Activated CD8-positive, alpha-beta memory T cell treated with anti-CD3 and anti-CD28 coated beads for 24 hours (primary cell): Measurements from ENCODE around the gene DKK3.

Source experiments
- DNase-seq: peaks from one replicate; pipeline ENCODE4 v3.0.0-alpha.2; 2020

DKK3 gene

DNA sequence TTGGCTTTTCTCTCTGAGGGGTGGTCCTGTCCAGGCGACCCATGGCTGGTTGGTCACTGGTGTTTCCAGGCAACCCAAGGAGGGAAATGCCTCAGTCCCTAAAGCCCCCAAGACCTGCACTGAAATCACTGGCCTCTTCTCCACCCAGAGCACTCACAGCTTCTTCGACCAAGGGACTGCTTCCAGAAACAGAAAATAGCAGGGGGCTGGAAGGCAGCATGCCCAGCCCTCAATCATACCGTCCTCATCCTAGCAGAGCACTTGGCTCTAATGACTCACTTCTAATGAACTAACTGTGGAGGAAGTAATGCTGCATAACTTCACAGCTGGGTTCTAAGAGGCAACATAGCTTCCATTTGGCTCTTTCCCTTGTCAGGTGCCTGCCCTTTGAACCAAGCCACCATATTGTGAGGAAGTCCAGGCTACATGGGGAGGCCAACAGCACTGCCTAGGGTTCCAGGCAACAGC is 27.6 kb downstream of the DKK3 start:
- peak; percentile 13 for DNase-seq

DNA sequence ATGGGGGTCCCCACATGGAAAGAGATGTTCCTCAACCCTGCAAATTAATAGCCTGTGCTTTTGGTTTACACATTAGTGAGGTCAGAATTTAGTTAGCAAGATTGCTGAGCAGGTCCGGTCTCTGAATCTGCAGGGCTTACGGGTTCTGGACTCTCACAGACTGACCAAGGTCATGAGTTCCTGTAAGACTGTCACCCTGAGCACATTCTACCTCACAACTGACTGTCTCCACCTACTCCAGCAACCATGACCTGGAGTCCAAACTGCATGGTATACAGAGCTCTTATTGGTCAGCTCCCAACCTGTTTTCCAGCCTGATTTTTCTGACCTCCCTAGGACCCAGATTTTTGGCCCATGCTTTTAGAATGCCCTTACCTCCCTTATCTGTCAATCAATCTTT is 28.2 kb downstream of the DKK3 start:
- peak; percentile 40 for DNase-seq

DNA sequence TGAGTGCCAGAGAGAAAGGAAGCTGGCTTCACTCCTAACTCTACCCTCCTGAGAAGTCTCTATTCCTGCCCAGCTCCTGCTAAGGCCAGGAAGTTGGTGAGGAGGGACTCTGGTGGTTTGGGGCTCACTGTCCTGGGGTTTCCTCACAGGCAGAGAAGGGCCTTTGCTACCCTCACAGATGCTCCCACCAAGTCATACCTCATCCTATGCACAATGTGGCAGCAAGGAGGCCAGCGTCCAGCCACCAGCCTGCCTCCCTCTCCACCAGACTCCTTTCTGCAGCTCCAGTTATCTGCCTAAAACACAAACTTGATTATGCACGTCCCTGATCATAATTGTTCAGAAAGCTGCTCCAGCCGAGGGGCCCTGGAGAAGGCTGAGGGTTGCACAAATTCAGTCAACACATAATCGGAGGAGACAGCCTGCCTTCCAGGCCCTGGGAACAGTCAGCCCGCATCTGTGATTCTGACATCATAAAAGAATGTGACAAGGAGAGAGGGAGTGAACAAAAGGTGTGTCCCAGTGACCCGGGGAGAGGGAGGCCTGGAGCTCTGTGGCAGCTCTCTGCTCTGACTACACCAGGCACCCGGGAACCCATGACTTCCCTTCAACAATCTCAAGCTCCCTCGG is 28.8 kb downstream of the DKK3 start:
- peak; percentile 42 for DNase-seq

DNA sequence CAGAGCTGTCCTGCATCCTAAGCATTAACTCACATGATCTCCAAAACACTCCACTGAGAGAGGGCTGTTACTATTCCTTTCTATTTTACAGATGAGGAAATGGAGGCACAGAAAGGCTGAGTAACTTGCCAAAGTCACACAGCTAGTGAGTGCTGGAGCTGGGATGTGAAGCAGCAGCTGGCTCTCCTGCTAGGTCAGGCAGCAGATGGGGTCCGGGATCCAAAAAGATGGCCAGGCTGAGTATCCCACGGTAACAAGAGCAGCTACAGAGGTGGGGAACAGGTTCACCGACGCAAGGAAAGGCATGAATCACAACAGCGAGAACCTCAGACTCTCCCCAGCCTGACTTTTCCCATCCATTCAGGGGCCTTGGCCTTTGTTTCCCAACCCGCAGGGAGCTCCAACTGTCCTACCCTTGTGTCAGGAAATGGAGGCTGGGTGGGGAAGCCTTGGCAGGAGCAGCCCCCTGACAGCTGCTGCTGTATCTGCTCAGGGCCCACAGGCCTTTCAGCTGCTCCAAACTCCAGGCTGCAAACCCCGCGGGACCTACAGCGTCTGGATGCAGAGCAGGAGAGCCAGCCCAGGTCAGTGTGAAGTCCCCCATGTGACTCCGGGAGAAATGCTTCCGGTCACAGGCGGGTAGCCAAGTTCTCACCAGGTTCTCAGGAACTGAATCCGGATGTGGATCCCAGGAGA is 29.5 kb downstream of the DKK3 start:
- no peak for DNase-seq

DNA sequence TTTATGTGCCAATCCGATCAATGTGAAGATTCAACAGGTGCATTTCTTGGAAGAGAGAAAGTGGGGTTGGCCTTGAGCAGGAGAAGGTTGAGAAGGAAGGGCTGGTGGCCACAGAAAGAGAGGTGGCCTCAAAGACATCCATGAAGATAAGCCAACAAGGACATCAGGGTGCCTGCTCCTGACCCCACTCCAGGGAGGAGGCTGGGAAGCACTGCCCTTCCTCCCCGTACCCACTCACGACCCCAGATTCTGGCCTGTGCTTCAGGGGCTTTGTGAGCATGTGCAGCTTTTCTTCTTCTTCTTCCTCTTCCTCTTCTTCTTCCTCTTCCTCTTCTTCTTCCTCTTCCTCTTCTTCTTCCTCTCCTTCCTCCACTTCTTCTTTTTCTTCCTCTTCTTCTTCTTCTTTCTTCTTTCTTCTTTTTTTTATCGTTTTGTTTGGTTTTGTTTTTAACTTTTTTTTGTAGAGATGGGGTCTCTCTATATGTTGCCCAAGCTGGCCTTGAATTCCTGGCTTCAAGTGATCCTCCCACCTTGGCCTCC is 30.3 kb downstream of the DKK3 start:
- no peak for DNase-seq

DNA sequence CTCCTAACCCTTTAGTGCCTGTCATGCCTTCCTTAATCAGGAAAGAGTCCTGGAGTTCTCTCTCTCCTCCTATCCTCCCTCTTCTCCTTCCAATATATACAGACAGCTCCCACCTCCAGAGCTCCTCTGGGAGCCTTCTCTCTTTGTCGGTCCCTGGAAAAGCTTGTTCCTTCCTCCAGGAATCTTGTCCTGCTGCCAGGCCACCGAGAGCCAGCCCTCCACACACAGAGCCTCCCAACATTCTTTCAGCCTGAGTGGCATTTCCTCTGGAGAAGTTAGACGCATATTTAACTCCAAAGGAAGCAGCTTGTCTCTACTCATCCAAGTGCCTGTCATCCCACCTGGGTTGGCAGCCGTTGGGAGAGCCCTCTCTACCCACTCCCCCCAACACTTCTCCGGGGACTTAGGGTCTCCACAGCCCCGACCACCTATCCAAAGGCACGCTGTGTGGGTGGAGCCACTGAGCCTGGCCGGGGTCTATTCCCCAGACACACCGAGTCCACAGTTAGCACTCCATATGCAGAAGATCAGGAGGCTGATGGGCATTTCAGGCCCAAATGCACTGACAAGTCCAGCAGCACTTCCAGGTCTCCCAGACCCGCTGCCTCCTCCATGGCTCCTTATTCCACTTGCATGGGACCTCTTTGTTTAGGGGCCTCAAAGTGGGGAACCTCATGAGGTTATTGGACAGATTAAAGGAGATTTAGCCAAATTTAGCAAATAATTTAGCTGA is 31.1 kb downstream of the DKK3 start:
- peak; percentile 38 for DNase-seq

DNA sequence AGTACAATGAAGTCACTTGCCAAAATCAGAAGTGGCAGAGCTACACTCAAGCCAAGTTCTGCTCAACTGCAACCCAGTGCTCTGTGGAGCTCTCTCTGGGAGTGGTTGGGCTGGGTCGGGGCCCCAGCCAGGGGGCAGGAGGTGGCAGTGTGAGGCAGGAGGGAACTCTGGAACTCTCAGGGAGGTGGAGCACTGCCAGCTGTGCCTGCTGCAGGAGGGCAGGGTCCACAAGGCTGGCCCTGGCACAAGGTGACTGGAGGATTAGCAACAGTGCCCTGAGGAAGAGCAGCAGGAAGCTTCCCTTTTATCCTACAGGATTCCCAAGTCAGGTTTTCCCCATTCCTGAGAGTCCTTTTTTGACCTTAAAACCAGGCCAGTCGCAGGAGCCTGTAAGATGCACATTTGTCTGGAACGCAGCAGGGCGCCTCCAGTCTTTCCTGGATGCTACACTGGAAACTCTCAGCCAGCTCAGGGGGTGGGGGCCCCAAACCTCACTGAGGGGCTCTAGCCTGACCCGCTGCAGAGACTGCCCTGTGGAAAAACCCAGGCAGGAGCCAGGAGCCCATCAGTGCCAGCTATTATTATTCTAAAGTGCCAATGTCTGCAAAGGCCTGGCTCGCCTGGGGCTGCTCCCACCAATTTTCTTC is 31.8 kb downstream of the DKK3 start:
- DNase-seq, result peak; percentile 40

DNA sequence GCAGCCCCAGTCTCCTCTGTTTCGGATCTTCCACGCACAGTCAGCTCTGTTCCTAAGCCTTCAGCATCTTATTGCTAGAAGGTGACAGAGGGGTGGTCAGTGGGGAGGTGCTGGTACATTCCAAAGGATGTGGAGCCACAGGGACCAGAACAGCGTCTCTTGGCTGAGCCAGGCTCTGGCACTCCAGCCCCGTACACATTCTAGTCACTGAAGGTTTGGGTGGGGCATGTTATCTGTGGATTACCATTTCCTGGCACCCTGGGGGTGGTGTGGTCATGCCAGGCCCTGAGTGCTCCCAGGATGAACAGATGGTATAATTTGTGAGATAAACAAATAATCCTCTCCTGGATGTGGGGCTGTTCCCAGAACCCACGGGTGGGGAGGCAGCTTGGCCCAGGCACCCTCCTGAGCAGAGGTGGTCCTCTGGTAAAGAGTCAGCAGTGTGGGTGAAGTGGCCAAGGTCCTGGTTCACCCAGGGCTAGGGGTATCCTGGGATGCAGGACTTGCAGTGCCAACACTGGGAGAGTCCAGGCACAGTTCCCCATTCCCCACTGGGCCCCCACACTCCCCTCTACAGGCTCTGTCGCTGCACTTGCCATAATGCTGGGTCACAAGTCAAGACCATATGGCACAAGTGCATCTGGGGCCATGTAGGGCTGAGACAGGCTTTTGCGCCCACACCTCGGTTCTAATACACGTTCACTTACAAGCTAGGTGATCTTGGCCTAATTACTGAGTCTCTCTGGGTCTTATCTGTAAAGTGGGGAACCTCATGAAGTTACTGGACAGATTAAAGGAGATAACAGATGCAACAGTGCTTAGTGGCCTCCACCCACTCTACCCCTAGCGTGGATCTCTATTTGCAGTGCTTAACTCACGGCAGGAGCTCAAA is 33.0 kb downstream of the DKK3 start:
- DNase-seq, result peak; percentile 47

DNA sequence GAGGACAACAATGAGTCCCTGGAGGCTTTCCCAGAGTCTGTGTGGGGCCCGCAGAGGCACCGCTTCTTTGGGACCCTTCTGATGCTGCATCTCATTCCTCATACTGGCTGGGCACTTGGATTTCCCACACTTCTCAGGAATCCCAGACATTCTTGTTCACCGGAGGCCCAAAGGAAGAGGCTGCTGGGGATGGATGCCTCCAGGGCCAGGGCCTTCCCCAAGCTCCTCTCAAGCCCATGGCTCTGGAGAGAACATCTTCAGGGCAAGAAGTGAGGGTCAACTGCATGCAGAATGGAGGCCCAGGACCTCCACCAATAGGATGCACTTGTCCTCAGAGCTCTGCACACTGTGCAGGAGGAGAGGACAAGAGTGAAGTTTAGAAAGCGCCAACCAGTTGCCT is 34.6 kb downstream of the DKK3 start:
- DNase-seq, result peak; percentile 19

DNA sequence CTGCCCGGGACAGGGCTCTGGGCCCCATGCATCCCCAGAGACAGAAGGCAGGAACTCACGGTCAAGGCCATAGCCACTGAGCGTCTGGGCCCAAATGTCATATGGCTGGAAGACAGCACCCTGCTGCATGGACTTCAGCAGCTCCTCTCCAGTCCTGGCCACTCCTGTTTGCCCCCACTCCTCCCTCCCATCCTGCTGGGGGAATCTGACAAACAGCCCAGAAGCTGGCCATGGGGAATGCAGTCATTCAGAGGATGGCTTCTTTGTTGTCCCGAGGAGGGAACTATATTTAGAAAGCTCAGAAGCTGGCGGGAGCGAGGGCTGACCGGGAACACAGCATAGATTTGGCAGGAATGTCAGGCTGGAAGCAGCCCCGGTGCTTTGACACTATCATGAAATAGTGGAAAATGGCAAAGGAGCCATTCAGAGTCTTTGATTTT is 35.0 kb downstream of the DKK3 start:
- peak; percentile 47 for DNase-seq

- peak; percentile 13 for DNase-seq
Measured at GRCh38 chr11:11972730-11973341, 35.6 kb downstream of the DKK3 start.

DNA sequence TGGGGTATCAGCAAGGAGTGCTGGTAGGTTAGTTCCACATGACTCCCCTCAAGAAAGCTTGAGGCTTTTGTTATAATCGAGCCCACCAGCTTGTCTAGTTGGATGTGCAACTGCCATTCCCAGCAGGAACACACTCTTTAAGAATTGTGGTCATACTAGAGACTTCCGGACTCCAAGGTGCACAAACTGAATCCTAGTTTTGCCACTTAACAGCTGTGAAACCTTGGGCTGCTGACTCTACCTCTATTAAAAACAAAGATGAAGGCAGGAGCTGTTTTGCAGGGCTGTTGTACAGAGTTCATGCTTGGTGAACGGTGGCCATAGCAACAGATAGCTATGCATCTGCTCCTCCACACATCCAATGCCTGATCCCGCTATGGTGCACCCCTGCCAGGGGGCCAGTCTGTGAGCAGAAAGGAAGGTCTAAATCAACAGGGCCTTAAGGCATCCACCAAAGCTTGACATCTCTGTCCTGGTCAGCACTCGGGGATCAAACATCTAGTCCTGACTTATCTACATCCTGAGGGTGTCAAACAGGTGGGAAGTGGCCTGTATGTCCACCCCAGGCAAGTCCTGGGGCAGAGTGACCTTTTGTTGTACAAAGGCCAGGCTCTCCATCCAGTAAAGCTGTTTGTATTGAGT is 36.4 kb downstream of the DKK3 start:
- DNase-seq, result peak; percentile 49

GRCh38 chr11:11970556-11970955 is 37.9 kb downstream of the DKK3 start:
- peak; percentile 15 for DNase-seq

DNA sequence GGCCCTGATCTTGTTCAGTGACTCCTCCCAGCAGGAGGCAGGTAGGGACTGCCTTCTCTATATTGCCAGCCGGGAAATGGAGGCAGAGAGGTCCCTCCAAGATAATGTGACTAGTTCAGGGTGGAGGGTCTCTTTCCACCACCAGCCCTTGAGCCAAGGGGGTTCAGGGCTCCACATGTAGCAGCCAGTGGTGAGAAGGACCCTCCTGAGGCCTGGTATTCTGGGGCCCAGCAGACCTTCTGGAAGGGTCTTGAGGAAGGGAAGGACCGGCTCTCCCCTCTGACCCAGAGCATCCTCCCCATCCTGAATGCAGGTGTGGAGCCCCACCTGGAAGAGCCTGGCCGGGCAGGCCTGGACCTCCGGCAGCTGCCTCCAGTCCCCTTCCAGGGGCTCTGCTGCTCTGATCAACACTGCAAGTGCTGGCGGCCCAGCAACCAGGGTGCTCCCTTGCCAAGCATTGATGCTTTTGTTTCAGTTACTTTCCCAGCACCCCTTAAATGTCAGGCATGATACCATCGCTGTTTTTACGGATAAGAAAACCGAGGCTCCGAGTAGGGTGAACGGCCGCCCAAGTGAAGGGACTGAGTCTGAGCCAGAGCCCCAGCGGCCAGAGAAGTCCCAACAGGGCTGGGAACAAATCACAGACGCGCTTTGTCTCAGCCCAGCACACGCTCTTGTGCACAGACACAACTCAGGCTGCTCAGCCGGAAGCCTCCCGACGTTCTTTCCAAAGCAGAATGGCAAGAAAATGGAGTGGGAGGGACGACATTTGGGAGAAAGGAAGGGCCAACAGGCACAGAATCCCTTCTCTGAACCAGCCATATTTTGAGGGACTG is 38.8 kb downstream of the DKK3 start:
- DNase-seq, result peak; percentile 24

DNA sequence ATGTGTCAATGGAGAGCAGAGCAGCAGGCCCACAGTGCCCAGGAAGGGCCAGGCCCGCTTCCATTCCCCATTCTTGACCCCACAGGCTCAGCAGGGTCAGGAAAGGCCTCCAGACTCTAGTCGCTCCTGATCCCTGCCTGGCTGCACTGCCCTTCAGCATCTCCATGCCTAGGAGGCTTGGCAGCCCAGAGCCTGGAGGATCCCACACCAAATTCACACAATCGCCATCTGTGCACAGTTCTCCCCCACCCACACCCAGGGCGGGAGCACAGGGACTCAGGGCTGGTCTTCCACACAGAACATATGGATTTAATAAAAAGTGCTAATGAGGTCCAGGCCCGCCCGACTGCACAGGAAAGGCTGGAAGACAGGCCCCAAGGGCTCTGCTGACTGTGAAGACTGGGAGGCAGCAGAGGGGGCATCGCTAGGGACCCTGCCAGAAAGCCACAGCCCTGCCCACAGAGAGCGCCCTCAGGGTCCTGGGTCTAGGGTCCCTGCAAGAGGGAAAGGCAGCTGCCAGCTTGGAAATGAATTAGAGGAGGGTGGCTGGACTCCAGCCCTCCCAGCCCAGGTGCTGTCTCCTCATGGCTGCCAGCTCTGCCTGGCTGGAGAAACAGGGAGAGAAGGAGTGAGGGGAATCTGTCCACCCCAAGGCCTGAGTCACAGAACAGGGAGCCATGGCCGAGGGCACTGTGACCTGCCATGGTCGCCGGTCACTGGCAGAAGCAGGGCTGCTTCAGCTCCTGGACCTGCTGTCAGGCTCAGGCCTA is 39.7 kb downstream of the DKK3 start:
- peak; percentile 26 for DNase-seq

DNA sequence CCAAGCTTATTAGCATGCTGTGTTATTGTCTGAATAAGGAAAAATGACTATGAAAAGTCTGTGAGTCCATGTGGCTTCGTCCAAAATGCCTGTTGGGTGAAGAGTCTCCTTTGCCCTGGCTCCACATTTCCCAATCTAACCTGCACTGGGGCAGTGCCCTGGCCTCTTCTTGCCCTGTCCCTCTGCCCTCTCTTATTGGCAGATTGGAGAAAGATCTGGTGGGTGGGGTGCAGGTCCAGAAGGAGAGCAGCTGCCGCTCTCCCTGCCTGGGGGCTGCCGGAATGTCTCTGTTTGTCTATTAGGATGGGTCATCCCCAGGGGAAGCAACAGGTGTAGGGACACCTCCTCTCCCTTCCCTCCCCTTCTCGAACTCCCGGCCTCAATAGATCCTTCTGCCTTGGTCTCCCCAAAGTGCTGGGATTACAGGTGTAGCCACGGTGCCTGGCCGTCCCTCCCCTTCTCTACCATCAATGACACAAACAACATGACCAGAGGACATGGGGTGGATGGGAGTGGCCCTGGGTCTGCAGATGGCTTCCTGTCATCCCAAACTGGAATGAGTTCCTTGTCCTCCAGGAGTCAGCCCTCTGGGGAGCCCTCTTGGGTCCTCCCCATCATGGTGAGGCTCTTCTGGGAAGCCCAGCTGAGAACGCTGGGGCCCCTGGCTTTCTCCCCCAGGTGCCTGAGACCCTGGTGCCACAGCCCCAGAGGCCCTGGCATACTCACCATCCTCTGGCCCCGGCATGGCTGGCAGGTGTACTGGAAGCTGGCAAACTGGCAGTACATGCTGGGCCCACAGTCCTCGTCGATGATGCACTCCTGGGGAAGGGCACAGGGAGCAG is 40.5 kb downstream of the DKK3 start:
- peak; percentile 49 for DNase-seq

DNA sequence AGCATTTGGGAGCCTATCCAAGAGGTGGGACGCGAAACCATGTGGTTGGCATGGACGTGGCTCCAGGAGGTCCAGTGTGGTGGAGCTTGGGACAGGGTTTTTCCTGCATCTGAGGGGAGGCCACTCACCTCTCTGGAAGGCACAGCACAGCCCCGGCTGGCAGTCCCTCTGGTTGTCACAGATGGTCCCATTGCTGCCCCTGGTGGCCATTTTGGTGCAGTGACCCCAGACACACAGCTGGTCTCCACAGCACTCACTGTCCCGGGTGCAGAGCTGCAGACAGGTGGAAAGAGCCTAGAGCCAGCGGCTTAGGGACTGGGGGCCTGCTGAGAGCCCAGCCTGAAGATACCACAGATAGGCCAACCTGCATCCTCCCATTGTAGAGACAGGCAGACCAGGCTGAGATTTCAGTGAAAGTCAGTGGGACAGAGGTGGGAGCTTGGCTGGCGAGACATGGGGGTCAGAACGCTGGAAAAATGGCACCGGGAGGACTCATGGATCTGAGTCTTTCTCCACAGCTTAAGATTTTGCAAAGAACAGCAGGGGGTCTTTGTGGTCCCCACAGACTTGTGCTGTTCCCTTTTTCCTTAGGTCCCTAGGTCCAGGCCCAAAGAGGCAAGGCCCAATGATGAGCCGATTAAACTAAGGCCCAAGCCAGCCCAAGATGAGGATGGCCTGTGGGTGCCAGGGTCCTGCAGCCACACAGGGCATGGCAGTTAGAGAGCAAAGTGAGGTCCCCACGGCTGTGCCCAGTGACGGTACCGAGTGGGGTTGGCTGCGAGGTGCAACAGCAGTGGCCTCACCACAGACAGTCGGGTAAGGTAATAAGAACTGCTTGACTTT is 41.4 kb downstream of the DKK3 start:
- peak; percentile 84 for DNase-seq
